ENCODE results near the gene INPP5D. TPM values are rescaled to one million over a fixed set of nuclear protein-coding genes. Genes with fewer than 3 reads are reported as not detected.

The INPP5D gene
- total RNA-seq, 1 experiment from 2014 or later = 12.7 TPM

- no peak overlapping the region for H4K8ac ChIP-seq (replicated peaks; ENCODE audit: insufficient read length, low read depth, low read length)
- no peak for DNase-seq
- no peak overlapping the region for H3K27ac ChIP-seq (ENCODE audit: insufficient read length, low read depth, low read length)
- Mint-ChIP-seq H3K4me1 (peaks cover 23 to 24% of the 10 kb centered on the region in 2 experiments), H3K27ac (no peak overlapping the region), H3K4me3 (no peak overlapping the region), H3K36me3 (ENCODE audit: insufficient read depth in 1 of 3, low read depth in 3 of 3) (no peaks in the 10 kb centered on the region; a peak in 1 of 7 replicates), H3K27me3 (ENCODE audit: low read depth) (peaks cover 25% of the 10 kb centered on the region), H3K9me3 (no peaks in the 10 kb centered on the region)
- H3K4ac ChIP-seq (ENCODE audit: low read depth, low read length) = no peak overlapping the region
- no peak for TF ChIP-seq CTCF (conservative IDR thresholded peaks at IDR 0.05)
- no peak overlapping the region for H3K23ac ChIP-seq (ENCODE audit: insufficient read length, low read depth, low read length)
- H3K9me3 ChIP-seq (ENCODE audit: control insufficient read depth, low read depth, low read length) = no peaks in the 10 kb centered on the region
- H2BK15ac ChIP-seq (ENCODE audit: low read depth, low read length) = no peak overlapping the region
- H2AFZ ChIP-seq (ENCODE audit: low read length) = no peak overlapping the region
- H2BK120ac ChIP-seq (ENCODE audit: low read depth, low read length, poor library complexity, severe bottlenecking) = no peak overlapping the region
- no peak overlapping the region for H3T11ph ChIP-seq (ENCODE audit: low read length)
- H3K23me2 ChIP-seq (ENCODE audit: insufficient read length, low read depth, low read length, poor library complexity, severe bottlenecking) = no peaks in the 10 kb centered on the region
- H3K9ac ChIP-seq (ENCODE audit: extremely low read depth, insufficient read length, low read length) = no peak overlapping the region
- no peak overlapping the region for H4K5ac ChIP-seq (ENCODE audit: insufficient read length, low read depth, low read length)
- H3K14ac ChIP-seq (ENCODE audit: insufficient read depth, low read length) = no peak overlapping the region
- H3K4me1 ChIP-seq (ENCODE audit: insufficient read depth, low read length) = peaks cover 4% of the 10 kb centered on the region; the same call in 1 of the 2 replicates
- no peak overlapping the region for H3K4me2 ChIP-seq (ENCODE audit: insufficient read depth, insufficient read length, low read length)
- H2AK5ac ChIP-seq (ENCODE audit: insufficient read length, low read length) = no peak overlapping the region
- H2BK20ac ChIP-seq (ENCODE audit: low read depth, low read length, poor library complexity, severe bottlenecking) = no peak overlapping the region
- H3K79me1 ChIP-seq (ENCODE audit: insufficient read depth, low read depth, low read length, poor library complexity, severe bottlenecking) = no peaks in the 10 kb centered on the region
- no peak overlapping the region for H3K56ac ChIP-seq (ENCODE audit: insufficient read length, low read depth, low read length)
- no peak overlapping the region for H2BK5ac ChIP-seq (ENCODE audit: insufficient read length, low read length)
- 0 out of 2 replicates have a peak, but pooled peaks cover 1% of the 10 kb centered on the region for H3K79me2 ChIP-seq (ENCODE audit: insufficient read depth, low read length)
- no peak overlapping the region for H2BK12ac ChIP-seq (ENCODE audit: insufficient read length, low read depth, low read length)
- no peaks in the 10 kb centered on the region for H4K20me1 ChIP-seq (ENCODE audit: control insufficient read depth, insufficient read depth, insufficient read length)
- no peaks in the 10 kb centered on the region; the same call in 1 of the 2 replicates for H3K27me3 ChIP-seq (ENCODE audit: insufficient read depth, low read length)
- no peak overlapping the region for H3K18ac ChIP-seq (ENCODE audit: insufficient read length, low read depth, low read length)
- no peak overlapping the region for H4K91ac ChIP-seq (ENCODE audit: insufficient read length, low read depth, low read length)
- WGBS (ENCODE audit: extremely low coverage, insufficient read length, low lambda C conversion rate) = no CpG with 5 or more reads among the region's 9 CpGs
These were observed 15.1 kb upstream of the INPP5D start for GRCh38 chr2:233044974-233045605.
